ENCODE results near the gene CNIH4. TPM values are rescaled to one million over a fixed set of nuclear protein-coding genes. Genes with fewer than 3 reads are reported as not detected.

Gene CNIH4
- total RNA-seq, 1 experiment from 2014 or later = 77.8 TPM

- no peak for ATAC-seq
These were observed 30.7 kb downstream of the CNIH4 start for GRCh38 chr1:224387302-224387912.

More at GRCh38 chr1:224387302-224387912, 30.7 kb downstream of the CNIH4 start:
- no peak for DNase-seq (ENCODE audit: low spot score)
- TF ChIP-seq NR3C1 (CRISPR knock-in tag; conservative IDR thresholded peaks at IDR 0.05; ENCODE audit: low read depth) (no peak), FOXJ3 (CRISPR knock-in tag; IDR thresholded peaks at IDR 0.05; ENCODE audit: borderline replicate concordance) (no peak), HMGA2 (CRISPR knock-in tag; IDR thresholded peaks at IDR 0.05) (no peak), JUN (CRISPR knock-in tag; IDR thresholded peaks at IDR 0.05) (no peak), CREM (CRISPR knock-in tag; IDR thresholded peaks at IDR 0.05) (no peak), EMX1 (CRISPR knock-in tag; IDR thresholded peaks at IDR 0.05) (no peak), NR1H2 (CRISPR knock-in tag; IDR thresholded peaks at IDR 0.05) (no peak), ZNF396 (CRISPR knock-in tag; IDR thresholded peaks at IDR 0.05; ENCODE audit: borderline replicate concordance) (no peak), ZNF532 (CRISPR knock-in tag; IDR thresholded peaks at IDR 0.05; ENCODE audit: borderline replicate concordance) (no peak), RORB (CRISPR knock-in tag; IDR thresholded peaks at IDR 0.05) (no peak), AR (CRISPR knock-in tag; IDR thresholded peaks at IDR 0.05) (no peak), ZBTB43 (CRISPR knock-in tag; IDR thresholded peaks at IDR 0.05) (no peak), FOXP4 (CRISPR knock-in tag; IDR thresholded peaks at IDR 0.05) (no peak), E2F5 (CRISPR knock-in tag; IDR thresholded peaks at IDR 0.05) (no peak), MLX (CRISPR knock-in tag; IDR thresholded peaks at IDR 0.05) (no peak)
- H3K27me3 Mint-ChIP-seq (ENCODE audit: low read depth) = no peaks in the 10 kb centered on the region
- POLR2A ChIA-PET = no interaction called here
- H3K36me3 Mint-ChIP-seq = peaks cover 44% of the 10 kb centered on the region
- no peak overlapping the region for H3K4me3 Mint-ChIP-seq
- H3K27ac Mint-ChIP-seq = peak overlapping the region; percentile 3; the same call in 1 of the 2 replicates
- CTCF ChIA-PET = interaction anchor here (2.0 kb wide), 1 partner anchor 535 kb away, joined by 6 read pairs; no protein-coding TSS in a partner anchor
- no peaks in the 10 kb centered on the region for H3K9me3 Mint-ChIP-seq
- H3K4me1 Mint-ChIP-seq = no peaks in the 10 kb centered on the region
